CD4-positive, alpha-beta T cell treated with Interleukin-17A for 4 hours (primary cell): ENCODE data around the gene FOXP3.

Experiments used
- DNase-seq: peaks from one replicate; pipeline ENCODE4 v3.0.0-alpha.2; 2020; ENCODE audit warnings: mixed read lengths

Gene FOXP3

DNA sequence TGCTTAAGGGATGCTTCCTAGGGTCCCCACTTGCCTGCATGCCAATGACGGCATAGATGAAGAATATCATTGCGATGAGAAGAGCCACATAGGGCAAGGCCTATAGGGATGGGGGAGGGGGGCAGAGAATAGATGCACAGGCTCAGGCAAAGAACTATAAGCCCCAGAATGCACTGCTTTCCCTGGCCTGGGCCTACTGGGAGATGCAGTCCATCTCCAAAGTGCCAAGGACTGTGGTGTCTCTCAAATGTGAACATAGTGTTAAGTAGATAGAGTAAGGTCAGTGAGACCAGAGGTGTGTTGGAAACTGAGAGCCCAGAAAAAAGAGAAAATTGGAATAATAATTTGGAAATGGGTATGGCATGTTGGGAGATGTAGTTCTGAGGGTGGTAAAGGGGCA is 52.3 kb downstream of the FOXP3 start:
- no peak for DNase-seq

DNA sequence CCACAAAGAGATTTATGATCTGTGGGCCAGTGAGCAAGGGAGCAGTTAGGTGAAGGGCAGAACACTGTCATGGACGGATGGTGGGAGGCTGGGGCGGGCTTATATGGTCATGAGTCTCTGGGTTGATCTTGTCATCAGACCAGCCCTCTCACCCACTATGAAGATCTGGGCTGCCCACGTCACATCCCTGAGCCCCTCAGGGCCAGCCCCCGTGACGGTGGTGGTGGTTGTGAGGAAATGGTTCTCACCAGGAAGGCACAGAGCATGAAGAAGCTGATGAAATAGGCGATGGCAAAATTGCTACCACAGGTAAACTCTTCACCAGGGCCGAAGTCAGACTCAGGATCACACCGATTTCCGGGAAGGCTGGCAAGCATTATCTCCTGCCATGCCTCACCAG is 53.4 kb downstream of the FOXP3 start:
- no peak for DNase-seq

DNA sequence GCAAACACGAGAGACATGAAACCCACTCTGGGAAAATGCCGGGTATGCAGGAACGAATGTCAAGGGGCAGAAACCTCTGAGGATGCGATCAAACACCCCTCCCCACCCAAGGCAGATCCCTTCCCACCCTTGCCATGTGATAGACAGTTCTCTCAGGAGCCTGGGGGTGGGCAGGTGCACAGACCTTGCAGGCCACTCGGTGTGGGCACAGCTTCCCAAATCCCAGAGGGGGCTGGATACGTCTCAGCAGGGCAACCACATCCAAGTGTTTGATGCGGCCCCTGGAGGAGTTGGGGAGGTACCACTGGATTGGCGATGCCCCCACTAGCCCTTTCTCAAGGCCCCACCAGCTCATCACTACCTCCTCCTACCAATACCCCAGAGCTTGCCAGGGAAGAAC is 54.1 kb downstream of the FOXP3 start:
- no peak for DNase-seq

DNA sequence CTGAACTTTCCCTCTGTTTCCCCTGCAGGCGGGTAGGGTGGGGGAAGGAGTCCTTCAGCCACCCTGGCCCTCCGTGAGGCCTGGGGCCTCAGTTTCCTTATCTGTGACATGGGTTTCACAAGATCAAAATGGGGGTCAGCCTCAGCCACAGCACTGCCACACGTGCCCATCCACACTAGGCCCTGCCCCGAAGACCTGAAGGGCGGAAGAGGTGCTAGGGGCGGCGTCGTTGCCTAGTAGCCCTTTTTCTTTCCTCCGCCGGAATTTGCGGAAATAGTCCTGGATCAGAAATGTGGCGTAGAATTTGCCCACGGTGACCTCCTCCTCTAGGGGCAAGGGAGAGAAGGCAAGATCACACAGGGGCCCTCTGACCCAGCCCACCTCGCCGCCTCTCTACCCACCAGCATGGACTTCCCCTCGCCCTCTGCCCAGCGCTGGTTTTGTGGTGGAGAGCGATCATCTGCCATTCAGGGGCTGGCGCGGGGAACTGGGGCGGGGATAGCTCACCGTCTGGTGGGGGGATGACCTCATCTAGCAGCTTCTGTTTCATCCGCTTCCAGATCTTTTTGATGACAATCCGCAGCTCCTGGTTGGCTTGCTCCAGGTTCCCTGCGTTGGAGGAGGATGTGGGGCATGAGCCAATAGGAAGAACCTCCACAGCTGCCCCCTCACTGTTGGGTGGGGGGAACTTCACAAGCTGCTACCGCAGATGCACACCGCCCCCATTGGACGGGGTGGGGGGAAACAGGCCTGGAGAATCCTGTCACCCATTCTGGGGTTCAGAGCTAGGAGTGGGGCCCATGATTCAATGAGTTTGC is 54.9 kb downstream of the FOXP3 start:
- no peak for DNase-seq

DNA sequence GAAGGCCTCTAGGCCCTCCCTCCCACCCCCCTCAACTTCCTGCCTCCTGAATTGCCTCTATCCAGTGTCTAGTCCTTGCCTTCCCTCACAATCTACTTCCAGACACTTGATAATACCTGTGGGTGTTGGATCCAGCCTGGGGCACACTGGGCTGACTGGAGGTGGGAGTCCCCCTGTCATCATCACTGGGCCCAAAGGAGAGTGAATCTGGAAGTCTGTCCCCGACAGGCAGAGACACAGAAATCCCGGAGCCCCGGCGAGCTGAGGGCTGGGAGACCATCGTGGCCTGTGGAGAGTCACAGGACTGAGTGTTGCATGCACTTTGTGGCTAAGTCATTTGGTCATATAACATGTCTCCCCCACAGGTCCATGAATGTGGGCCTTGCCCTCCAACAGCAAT is 56.1 kb downstream of the FOXP3 start:
- no peak for DNase-seq

DNA sequence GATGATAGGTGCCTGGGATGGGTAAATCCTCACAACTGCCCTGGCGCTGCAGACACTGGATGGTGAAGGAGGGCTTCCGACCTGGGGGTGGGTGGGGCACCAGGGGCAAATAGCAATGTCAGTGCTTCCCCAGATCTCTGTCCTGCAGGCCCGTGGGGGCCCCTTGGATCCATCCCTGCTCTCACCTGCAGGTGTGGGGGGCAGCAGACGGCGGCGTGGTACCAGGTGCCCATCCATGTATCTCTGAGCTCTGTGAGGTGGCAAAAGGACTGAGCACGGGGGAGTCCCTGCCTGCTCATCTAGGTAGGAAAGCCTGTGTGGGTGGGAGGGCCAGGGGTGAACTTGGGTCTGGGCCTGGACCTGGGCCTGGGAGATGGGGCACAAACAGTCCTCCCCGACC is 58.0 kb downstream of the FOXP3 start:
- no peak for DNase-seq

DNA sequence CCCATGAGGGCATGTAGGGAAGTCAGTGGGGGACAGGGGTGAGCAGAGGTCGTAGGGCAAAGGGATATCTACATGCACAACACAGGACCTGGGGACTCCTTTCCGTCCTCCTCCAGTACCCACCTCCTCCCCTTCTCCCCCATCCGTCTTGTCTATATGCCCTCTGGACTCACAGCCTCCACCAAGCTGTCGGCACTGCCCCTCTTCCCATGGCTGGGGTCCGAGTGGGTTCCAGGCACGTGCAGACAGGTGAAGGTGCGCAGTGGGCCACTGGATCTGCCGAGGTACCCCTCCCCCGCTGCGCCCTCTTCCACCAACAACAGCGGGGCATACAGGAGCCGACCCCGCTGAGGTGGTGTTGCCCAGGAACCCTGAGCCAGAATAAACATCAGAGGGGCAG is 59.1 kb downstream of the FOXP3 start:
- DNase-seq, result no peak

DNA sequence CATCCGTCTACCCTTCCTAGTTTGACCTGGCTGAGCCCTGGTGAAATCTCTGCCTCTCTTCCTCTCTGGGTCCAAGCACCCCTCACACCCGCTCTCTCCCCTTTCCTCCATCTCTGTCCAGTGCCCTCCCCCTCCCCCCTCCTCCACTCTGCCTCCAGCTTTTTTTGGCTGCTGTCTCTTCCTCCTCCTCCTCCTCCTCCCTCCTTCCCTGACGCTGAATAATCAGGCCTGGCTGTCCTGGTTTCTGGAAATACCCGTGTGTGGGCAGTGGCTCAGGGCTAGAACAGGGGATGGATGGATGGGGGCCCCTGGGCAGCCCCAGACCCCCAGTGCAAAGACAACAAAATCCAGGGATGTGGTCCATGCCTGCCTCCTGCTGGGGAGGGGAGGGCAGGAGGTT is 59.8 kb downstream of the FOXP3 start:
- no peak for DNase-seq

DNA sequence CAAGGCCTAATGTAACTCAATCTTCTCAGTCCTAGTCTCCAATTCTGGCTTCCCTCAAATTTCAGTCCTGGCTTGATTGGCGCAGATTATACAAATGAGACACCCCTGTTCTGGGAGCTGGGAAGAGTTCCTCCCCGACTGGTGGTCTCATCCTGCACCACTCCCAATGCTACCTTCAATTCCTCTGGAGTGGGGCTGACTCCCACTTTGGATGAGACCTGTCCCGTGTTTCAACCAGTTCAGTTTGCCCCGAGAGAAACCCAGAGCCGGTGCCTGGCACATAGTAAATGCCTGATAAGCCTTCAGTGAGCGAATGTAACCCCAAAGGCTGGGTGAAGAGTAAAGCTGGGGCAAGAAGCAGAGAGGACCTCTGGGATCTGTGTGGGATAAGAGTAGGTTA is 60.5 kb downstream of the FOXP3 start:
- DNase-seq, result no peak

DNA sequence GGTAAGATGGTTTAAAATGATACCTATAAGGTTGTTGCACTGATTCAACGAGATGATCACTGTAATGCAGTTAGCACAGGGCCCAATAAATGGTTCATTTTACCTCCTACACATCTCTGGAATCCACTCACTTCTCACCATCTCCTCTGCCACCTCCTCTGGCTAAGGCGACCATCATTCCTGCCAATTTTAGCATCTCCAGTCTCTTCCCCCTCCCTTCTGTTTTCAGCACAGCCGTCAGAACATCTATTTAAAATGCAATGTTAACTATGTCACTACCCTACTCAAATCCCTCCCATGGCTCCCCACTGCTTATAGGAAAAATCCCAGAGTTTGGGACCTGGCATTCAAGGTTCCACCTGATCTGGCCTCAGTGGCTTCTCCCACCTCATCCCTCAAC is 61.0 kb downstream of the FOXP3 start:
- DNase-seq, result no peak

DNA sequence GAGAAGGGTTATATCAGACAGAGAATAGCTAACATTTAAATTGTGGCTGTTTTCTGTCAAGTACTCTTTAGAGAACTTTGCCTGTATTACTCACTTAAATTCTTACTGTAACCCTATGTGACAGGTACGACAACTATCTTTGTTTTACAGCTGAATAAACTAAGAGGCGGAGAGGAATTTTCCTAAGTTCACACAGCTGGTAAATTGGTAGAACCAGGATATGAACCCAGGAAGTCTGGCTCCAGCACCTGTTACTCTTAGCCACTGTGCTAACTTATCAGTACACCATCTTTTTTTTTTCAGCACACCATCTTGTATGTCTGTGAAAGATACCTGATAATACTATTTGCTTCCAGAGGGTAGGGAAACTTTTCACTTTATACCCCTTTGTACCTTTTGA is 62.5 kb downstream of the FOXP3 start:
- no peak for DNase-seq
